Tibial nerve (tissue), 4 donors: ENCODE results near the gene AUTS2.

Experiments
- EP300 ChIP-seq, 2 donors: sonication (generic); formaldehyde crosslinking; IDR thresholded peaks; one replicate each; pipeline ENCODE4 v1.6.1; 2017; ENCODE audit warnings: antibody characterized with exemption in 2 of 2, mild to moderate bottlenecking in 1 of 2
- POLR2A ChIP-seq, 2 donors: fragments of 450-650 bp; IDR thresholded peaks; one replicate each; pipeline ENCODE4 v1.6.1; 2017; ENCODE audit warnings: antibody characterized with exemption in 2 of 2, mild to moderate bottlenecking in 2 of 2, moderate library complexity in 2 of 2
- TF ChIP-seq, protein P1 (sequence below), 5 experiments: fragments of 200-600 bp in 3 of 5; fragments of 450-650 bp in 2 of 5; sonication (generic) in 3 of 5; IDR thresholded peaks; one replicate each; pipeline ENCODE4 v1.5.1; 2016 to 2019; ENCODE audit warnings: antibody characterized with exemption in 5 of 5, mild to moderate bottlenecking in 3 of 5, moderate library complexity in 2 of 5

DNA sequence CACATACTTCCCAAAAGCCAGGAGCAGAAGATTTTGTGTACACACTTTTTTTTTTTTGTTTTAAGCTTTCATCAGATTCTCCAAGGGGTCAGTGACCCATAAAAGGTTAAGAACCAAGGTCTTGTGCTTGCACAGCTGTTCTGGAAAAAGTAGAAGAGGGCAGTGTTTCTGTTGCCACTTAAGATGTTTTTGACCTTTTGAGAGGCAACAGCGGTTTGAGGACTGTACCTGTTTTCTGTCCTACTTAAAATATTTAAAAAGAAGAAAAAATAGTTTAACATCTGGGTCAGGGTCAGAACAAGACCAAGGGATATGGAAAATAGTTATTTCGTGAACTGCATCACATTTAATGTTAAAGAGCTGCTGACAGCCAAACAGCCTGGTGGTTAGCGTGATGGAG lies 32.9 kb downstream of the AUTS2 start:
- TF ChIP-seq, protein P1, sequence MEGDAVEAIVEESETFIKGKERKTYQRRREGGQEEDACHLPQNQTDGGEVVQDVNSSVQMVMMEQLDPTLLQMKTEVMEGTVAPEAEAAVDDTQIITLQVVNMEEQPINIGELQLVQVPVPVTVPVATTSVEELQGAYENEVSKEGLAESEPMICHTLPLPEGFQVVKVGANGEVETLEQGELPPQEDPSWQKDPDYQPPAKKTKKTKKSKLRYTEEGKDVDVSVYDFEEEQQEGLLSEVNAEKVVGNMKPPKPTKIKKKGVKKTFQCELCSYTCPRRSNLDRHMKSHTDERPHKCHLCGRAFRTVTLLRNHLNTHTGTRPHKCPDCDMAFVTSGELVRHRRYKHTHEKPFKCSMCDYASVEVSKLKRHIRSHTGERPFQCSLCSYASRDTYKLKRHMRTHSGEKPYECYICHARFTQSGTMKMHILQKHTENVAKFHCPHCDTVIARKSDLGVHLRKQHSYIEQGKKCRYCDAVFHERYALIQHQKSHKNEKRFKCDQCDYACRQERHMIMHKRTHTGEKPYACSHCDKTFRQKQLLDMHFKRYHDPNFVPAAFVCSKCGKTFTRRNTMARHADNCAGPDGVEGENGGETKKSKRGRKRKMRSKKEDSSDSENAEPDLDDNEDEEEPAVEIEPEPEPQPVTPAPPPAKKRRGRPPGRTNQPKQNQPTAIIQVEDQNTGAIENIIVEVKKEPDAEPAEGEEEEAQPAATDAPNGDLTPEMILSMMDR (IDR thresholded peaks at IDR 0.05), result no peak
- TF ChIP-seq EP300 (IDR thresholded peaks at IDR 0.05), result no peak
- TF ChIP-seq POLR2A (IDR thresholded peaks at IDR 0.05), result no peak
